Activated CD4-positive, alpha-beta T cell treated with anti-CD3 and anti-CD28 coated beads, Interleukin-2, Interleukin-4, amounts not matched to agents 100 ng/mL and 50 ng/mL, durations not matched to agents 16 hours and 8 hours (primary cell): ENCODE measurements around the gene ABHD2.

Experiments used
- DNase-seq: peaks from one replicate; pipeline ENCODE4 v3.0.0-alpha.2; 2020; ENCODE audit warnings: low spot score

ABHD2 gene

DNA sequence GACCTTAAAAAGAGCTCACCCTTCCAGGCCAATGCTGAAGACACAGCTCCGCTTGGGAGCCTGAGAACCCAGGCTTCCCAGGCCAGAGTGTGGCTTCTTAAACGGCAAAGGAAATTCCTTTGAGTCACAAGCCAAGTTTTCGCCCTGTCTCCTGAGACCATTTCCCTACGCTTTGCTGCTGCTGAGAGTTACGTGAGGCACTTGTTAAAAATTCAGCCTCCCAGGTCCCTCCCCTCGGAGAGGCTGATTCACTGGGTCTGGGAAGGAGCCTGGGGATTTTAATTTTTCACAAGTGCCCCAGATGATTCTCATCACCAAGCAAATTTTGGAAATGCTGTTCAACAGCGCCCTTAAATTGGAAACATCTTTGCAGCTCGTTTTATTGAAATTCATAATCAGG is 107.6 kb downstream of the ABHD2 start:
- no peak for DNase-seq

GRCh38 chr15:89196241-89196640 is 108.0 kb downstream of the ABHD2 start:
- no peak for DNase-seq

GRCh38 chr15:89196994-89197393 is 108.7 kb downstream of the ABHD2 start:
- DNase-seq = peak; percentile 62

DNA sequence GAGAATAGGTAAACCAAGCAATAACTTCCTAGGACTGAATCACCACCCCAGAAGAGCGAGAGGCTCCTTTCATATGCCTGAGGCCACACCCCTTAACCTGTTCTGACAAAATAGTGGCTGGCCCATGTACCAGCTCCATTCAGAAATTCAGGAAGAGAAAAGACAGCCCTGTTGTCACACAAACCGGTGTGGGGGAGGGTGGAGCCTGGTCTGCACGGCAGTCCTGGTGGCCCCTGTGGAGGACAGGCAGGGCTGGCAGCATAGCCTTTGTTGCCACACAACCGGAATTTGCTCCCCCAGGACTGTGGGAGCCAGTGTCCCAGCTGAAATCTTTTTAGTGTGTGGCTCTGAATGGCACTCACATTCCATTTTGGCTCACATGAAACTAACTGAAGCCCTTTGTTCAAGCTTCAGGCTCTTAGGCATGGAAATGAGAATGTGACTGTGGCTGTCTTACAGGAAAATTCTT is 109.3 kb downstream of the ABHD2 start:
- peak; percentile 52 for DNase-seq

DNA sequence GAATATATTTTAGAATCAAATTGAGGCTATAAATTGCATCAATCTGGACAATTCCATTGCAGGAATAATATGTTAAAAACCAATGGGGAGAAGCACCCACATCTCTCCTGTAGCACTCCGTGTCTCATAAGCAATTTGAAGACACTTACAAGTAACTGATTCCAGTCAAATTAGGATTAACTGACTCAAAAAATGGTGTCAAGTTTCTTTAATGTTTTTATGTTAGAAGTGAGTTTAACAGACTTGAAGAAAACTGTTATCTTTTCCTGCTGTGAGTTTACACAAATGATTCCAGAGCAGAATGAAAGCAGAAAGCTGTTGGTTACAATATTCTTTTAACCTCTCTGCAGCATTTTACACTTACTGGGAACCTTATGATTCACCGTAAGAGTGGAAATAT is 109.9 kb downstream of the ABHD2 start:
- DNase-seq = no peak

- DNase-seq = no peak
Observed at GRCh38 chr15:89198934-89199333, 110.7 kb downstream of the ABHD2 start.

- no peak for DNase-seq
Observed at GRCh38 chr15:89199746-89200145, 111.5 kb downstream of the ABHD2 start.

- DNase-seq = no peak
Observed at GRCh38 chr15:89200182-89200581, 111.9 kb downstream of the ABHD2 start.

DNA sequence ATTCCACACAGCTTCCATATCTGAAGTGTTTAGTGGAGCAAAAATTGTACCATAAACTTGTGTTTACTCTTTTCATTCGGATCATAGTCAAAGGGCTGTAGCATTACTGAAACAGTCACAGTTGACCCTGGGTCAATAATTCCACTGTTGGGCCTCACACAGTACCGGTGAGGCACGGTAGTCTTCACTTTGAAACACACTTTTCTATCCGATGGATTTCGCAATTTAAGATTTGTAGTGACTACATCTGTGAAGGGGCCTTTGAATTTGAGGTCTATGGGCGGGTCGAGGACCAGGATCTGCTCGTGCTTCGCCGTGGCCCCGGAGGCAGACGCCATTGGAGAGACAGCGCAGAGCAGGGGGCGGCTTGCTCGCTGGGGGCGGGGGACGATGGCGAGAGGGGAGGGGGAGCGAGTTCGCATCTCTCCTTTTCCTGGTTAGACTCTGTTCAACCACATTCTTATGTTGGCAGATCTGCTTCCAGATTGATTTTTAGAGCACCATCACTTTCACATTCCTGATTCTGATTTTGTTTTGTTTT is 113.3 kb downstream of the ABHD2 start:
- no peak for DNase-seq

DNA sequence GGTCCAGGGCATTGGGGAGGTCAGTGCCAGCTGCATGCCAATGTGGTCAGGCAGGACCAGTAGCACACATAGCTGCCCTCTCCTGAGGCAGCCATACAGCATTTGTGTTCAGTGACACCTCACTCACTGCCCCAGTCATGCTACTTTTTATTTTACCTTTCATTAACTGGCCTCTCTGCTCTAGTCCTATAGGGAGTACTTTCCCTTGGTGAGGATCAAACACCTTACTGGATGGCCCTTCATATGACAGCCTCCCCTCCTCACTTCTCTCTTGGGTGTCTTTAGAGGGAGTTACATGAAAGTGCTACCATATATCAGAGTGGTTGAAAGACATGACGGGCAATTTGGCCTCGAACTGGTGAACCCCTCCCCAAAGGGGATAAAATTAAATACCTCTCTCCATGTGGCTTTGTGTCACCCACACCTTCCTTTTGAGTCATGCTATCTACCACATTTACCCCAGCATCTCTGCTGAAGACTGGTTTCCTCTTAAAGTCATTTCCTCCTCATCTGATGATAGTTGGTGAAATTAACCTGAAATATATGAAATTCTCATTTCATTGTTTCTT is 115.5 kb downstream of the ABHD2 start:
- DNase-seq = peak; percentile 84

DNA sequence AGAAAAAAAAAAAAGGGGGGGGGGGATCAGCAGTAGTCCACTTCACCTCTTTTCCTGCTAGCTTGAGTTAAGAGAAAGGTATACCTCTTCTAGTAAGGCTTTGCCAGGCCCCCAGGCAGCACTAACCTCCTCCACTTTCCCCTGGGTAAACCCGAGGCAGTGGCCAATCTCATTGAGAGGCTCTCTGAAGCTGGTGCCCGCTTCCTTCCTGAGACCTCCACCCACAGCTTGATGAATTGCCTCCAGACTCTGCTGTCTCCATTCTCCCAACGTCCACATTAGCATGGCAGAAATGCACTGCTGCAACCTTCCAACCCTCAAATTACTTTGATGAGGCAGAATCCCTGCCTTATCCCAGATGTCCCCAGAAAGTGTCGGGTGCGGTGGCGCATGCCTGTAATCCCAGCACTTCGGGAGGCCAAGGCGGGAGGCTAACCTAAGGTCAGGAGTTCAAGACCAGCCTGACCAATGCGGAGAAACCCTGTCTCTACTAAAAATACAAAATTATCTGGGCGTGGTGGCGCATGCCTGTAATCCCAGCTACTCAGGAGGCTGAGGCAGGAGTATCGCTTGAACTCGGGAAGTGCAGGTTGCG is 117.8 kb downstream of the ABHD2 start:
- DNase-seq = no peak

GRCh38 chr15:89206908-89207331 is 118.7 kb downstream of the ABHD2 start:
- peak; percentile 80 for DNase-seq

DNA sequence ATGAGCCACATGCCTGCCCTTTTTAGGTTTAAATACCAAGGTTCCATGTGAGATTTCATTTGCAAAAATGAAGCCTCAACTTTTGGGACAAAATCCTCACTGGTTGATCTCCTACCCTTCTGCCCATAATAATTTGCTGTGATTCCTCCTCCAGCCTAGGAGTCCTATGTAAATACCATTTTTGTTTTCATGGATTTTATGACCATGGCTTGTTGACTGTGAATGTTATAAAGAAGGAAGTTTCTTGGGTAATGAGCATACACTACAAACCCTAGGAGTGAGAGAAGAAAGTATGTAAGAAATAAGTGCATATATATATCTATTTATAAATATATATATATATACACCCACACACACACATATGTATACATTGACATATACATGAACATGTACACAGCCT is 120.0 kb downstream of the ABHD2 start:
- DNase-seq = no peak

DNA sequence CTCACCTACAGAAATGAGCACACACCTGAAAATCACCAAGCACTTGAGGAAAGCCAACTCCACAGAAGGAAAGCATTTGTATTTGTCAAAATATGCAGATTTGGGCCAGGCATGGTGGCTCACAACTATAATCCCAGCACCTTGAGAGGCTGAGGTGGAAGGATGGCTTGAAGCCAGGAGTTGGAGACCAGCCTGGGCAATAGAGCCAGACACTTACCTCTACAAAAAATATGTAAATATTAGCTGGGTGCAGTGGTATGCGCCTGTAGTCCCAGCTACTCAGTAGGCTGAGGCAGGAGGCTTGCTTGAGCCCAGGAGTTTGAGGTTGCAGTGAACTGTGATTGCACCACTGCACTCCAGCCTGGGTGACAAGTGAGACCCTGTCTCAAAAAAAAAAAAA is 120.8 kb downstream of the ABHD2 start:
- DNase-seq = no peak

DNA sequence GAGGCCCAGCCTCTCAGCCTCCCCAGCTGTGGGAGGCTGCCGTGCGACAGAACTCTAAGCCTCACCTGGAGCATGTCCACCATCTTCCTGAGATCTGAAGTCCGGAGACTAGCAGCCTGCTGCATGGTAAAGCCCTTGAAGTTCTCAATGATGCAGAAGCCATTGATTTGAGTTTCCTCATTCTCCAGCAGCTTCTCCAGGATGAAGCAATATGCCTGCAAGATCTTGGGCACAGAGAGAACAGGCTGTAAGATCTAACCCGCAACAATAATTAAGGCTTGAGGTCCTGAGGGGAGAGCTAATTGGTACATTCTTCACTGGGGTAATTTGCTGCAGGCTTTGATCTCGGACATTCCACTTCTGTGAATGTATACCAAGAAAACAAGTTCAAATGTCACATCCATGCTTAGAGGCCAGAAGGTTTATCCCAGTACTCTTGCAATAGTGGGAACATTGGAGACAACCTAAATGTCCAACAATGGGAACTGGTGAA is 123.5 kb downstream of the ABHD2 start:
- DNase-seq = no peak

- DNase-seq = no peak
Observed at GRCh38 chr15:89215627-89216026, 127.4 kb downstream of the ABHD2 start.

DNA sequence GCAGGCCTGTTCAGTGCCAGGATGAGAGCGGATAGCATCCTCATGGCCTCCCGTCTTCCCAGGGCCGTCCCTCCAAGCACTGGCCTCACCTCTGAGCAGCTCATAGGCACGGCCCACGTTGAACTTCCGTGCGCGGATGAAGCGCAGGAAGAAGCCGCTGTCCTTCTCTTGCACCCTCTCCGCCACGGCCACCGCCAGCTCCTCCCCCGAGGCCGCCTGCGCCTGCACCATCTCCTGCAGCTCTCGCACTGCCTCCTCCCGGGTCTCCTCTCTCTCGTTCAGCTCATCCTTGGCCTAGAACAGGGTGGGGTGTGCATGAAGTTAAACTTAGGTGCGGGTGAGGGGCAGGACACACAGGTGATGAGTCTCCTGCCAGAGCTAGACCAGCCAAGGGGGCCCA is 128.8 kb downstream of the ABHD2 start:
- DNase-seq = no peak

DNA sequence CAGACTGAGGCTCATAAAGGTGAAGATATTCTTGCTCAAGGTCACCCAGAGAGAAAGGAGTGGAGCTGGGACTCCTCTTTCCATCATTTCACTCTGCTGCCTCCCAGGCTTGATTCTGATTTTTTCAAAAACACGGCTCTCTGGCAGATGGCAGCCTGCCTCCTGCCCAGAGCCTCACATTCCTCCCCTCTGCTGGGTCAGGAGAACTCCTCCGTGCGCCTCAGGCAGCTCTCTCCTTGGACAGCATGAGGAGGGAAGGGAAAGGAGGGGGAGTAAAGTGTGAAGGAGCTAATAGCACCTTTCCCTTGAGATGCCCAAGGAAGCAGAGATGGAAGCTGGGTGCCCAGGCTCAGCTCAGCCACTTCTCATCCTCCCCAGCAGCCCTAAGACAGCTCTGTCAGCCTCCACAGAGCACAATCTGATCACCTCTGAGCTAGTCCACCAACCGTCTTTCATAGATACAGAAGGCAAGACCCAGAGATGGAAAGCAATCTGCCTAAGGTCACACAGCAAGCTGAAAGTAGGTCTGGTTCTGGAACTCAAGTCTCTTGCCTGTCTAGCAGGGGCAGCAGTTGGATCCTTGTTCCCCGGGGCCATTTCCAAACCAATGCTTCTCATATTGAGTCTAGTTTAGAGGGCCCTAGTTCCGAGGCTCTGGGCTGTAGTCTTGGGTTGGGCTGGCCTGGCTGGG is 129.6 kb downstream of the ABHD2 start:
- no peak for DNase-seq

DNA sequence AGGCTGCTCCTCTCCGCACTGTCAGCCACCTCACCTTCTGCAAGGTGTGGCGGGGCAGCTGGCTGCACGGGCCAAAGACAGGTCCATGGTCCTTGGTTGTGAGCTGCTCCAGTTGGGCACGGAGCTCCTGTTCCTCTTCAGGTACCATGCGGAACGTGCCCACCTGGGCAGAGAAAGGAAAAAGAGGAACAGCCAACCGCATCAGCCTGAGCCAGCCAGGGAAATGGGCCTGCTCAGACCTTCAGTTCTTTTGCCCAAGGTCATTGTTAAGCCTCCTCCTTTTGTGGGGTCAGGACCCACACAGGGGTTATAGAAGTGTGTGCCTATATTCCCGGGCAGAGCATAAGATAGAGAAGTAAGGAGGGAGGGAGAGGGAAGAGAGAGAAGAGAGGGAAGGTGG is 130.3 kb downstream of the ABHD2 start:
- DNase-seq = no peak

- DNase-seq = no peak
Observed at GRCh38 chr15:89221543-89221942, 133.3 kb downstream of the ABHD2 start, which contains the start of gene RLBP1. TSS of gene RLBP1 (minus strand) at chr15:89221579. CDS start at chr15:89218975, 2,604 bp downstream.

DNA sequence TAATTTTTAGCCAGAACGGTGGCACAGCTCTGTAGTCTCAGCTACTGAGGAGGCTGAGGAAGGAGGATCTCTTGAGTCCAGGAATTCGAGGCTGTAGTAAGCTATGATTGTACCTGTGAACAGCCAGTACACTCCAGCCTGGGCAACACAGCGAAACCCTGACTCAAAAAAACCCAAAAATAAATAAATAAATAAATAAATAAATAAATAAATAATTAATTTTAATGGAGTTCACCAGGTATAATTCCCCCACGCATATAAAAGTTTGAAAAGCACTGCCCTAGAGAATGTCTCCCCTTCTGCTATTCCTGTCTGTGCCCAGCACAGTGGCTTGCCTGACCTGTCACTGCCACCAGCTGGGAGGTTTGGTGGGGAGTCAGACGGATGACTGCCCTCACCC is 137.3 kb downstream of the ABHD2 start:
- no peak for DNase-seq

- no peak for DNase-seq
Observed at GRCh38 chr15:89226359-89227221, 138.3 kb downstream of the ABHD2 start.
